Measurements from ENCODE around the gene POU6F2. TPM values are rescaled to one million over a fixed set of nuclear protein-coding genes. Genes with fewer than 3 reads are reported as not detected.

POU6F2 gene
- total RNA-seq, 1 experiment from 2014 or later = not detected

- no peak for DNase-seq (ENCODE audit: low spot score)
Observed at GRCh38 chr7:39128287-39128843, 150.7 kb downstream of the POU6F2 start.

GRCh38 chr7:39130274-39130673, 152.6 kb downstream of the POU6F2 start:
- no peak for DNase-seq (ENCODE audit: low spot score)

- no peak for DNase-seq (ENCODE audit: low spot score)
Observed at GRCh38 chr7:39130857-39131526, 153.3 kb downstream of the POU6F2 start.

- DNase-seq (ENCODE audit: low spot score) = no peak
Observed at GRCh38 chr7:39132306-39132705, 154.6 kb downstream of the POU6F2 start.

GRCh38 chr7:39133088-39133487, 155.4 kb downstream of the POU6F2 start:
- no peak for DNase-seq (ENCODE audit: low spot score)

- no peak for DNase-seq (ENCODE audit: low spot score)
Observed at GRCh38 chr7:39137480-39137879, 159.8 kb downstream of the POU6F2 start.

GRCh38 chr7:39142750-39143149, 165.0 kb downstream of the POU6F2 start:
- no peak for DNase-seq (ENCODE audit: low spot score)

- no peak for DNase-seq (ENCODE audit: low spot score)
Observed at GRCh38 chr7:39144420-39144819, 166.7 kb downstream of the POU6F2 start.

GRCh38 chr7:39145283-39145682, 167.6 kb downstream of the POU6F2 start:
- no peak for DNase-seq (ENCODE audit: low spot score)

- DNase-seq (ENCODE audit: low spot score) = no peak
Observed at GRCh38 chr7:39145935-39146334, 168.2 kb downstream of the POU6F2 start.

- DNase-seq (ENCODE audit: low spot score) = no peak
Observed at GRCh38 chr7:39152701-39153100, 175.0 kb downstream of the POU6F2 start.

- no peak for DNase-seq (ENCODE audit: low spot score)
Observed at GRCh38 chr7:39153113-39153512, 175.4 kb downstream of the POU6F2 start.

- DNase-seq (ENCODE audit: low spot score) = no peak
Observed at GRCh38 chr7:39153647-39154046, 175.9 kb downstream of the POU6F2 start.

GRCh38 chr7:39154815-39155214, 177.1 kb downstream of the POU6F2 start:
- DNase-seq (ENCODE audit: low spot score) = no peak

- DNase-seq (ENCODE audit: low spot score) = no peak
Observed at GRCh38 chr7:39158367-39158766, 180.7 kb downstream of the POU6F2 start.

- no peak for DNase-seq (ENCODE audit: low spot score)
Observed at GRCh38 chr7:39161903-39162302, 184.2 kb downstream of the POU6F2 start.

GRCh38 chr7:39164887-39165286, 187.2 kb downstream of the POU6F2 start:
- DNase-seq (ENCODE audit: low spot score) = no peak

- no peak for DNase-seq (ENCODE audit: low spot score)
Observed at GRCh38 chr7:39168403-39169098, 190.8 kb downstream of the POU6F2 start.

GRCh38 chr7:39172137-39172536, 194.4 kb downstream of the POU6F2 start:
- DNase-seq (ENCODE audit: low spot score) = no peak

GRCh38 chr7:39181398-39181797, 203.7 kb downstream of the POU6F2 start:
- DNase-seq (ENCODE audit: low spot score) = no peak

- DNase-seq (ENCODE audit: low spot score) = no peak
Observed at GRCh38 chr7:39183796-39184195, 206.1 kb downstream of the POU6F2 start.

- peak; percentile 83 for DNase-seq (ENCODE audit: low spot score)
Observed at GRCh38 chr7:39184391-39184790, 206.7 kb downstream of the POU6F2 start.

- DNase-seq (ENCODE audit: low spot score) = no peak
Observed at GRCh38 chr7:39186131-39186530, 208.4 kb downstream of the POU6F2 start.

All from A172 (cell line).